HepG2 (cell line): Measurements from ENCODE around the gene PBX1. TPM values are rescaled to one million over a fixed set of nuclear protein-coding genes. Genes with fewer than 3 reads are reported as not detected.

Experiments
- ATAC-seq: fragments of 200-7000 bp; cut with Tn5 transposase; 3 replicates; pipeline ENCODE4 v1.9.1; 2020; ENCODE audit warnings: mild to moderate bottlenecking, moderate library complexity
- BruUV-seq: library from RNA; stranded (reverse); fragments of 400-500 nt; replicated peaks from 2 replicates; lab custom pipeline; 2021; lab: Mats Ljungman, UMichigan
- CTCF ChIA-PET: fragments of 300-600 bp; formaldehyde crosslinking; extraction: SDS; loops from one replicate; lab custom pipeline; 2021; ENCODE audit warnings: low total read pairs, inconsistent platforms, low intra/inter-chr PET ratio; lab: Yijun Ruan, JAX
- POLR2A ChIA-PET: fragments of 350-600 bp; sonication (Branson Sonifier 250); formaldehyde crosslinking; loops from one replicate; lab custom pipeline; 2020; ENCODE audit warnings: antibody characterized with exemption, inconsistent platforms; lab: Yijun Ruan, JAX
- DNase-seq: peaks from one replicate; pipeline ENCODE4 v3.0.0-alpha.2; 2015; ENCODE audit warnings: low spot score
- FAIRE-seq: peaks from 3 replicates; lab custom pipeline; 2011; peaks lifted over from hg19 to GRCh38; lab: Jason Lieb, UNC
- H2AFZ ChIP-seq: one replicate; pipeline ENCODE4 v1.6.1; 2011; ENCODE audit warnings: low read length, inconsistent platforms
- H3K27ac ChIP-seq: fragments of 300-600 bp; 3 replicates; pipeline ENCODE4 v1.8.0; 2011; ENCODE audit warnings: mixed run types, mild to moderate bottlenecking, mixed read lengths, low read length, inconsistent platforms; ENCODE audit not compliant: insufficient read depth; ENCODE audit errors: extremely low read length
- H3K27me3 ChIP-seq, 2 experiments: fragments of 200-600 bp in 1 of 2; 2 replicates in 1 of 2; 3 replicates in 1 of 2; pipeline versions ENCODE4 v1.6.0 to v1.8.0; 2011; ENCODE audit warnings: low read length in 2 of 2, mild to moderate bottlenecking in 2 of 2, moderate library complexity in 2 of 2, inconsistent platforms in 1 of 2; ENCODE audit not compliant: insufficient read depth in 2 of 2, control insufficient read depth in 1 of 2
- H3K36me3 ChIP-seq, 2 experiments: fragments of 200-600 bp in 1 of 2; replicated peaks in 1 of 2; 2 replicates in 1 of 2; 3 replicates in 1 of 2; pipeline versions ENCODE4 v1.5.1 to v1.8.0; 2011; ENCODE audit warnings: low read length in 2 of 2, inconsistent platforms in 1 of 2; ENCODE audit not compliant: insufficient read depth in 2 of 2, control insufficient read depth in 1 of 2
- H3K4me1 ChIP-seq: 2 replicates; pipeline ENCODE4 v1.5.1; 2012; ENCODE audit warnings: low read length, inconsistent platforms; ENCODE audit not compliant: insufficient read depth
- H3K4me2 ChIP-seq: 2 replicates; pipeline ENCODE4 v1.6.0; 2011; ENCODE audit warnings: low read depth, low read length, inconsistent platforms
- H3K4me3 ChIP-seq, 3 experiments: fragments of 200-600 bp in 1 of 3; sonication (generic), shearing (Covaris generic) in 1 of 3; replicated peaks in 1 of 3; 2 replicates each; pipeline ENCODE4 v1.5.1; 2011 to 2016; ENCODE audit warnings: low read length in 3 of 3, inconsistent platforms in 2 of 3, low read depth in 2 of 3, mild to moderate bottlenecking in 2 of 3, control low read depth in 1 of 3, mixed read lengths in 1 of 3; ENCODE audit not compliant: insufficient read depth in 1 of 3
- H3K79me2 ChIP-seq: one replicate; pipeline ENCODE4 v1.6.1; 2011; ENCODE audit warnings: low read length, inconsistent platforms; ENCODE audit not compliant: insufficient read depth
- H3K9ac ChIP-seq: 2 replicates; pipeline ENCODE4 v1.6.0; 2011; ENCODE audit warnings: mild to moderate bottlenecking, low read depth, low read length, inconsistent platforms; ENCODE audit not compliant: insufficient read depth
- H3K9me3 ChIP-seq: 2 replicates; pipeline ENCODE4 v1.5.1; 2012; ENCODE audit warnings: mild to moderate bottlenecking, low read length
- H4K20me1 ChIP-seq: 2 replicates; pipeline ENCODE4 v1.6.0; 2011; ENCODE audit warnings: inconsistent platforms, mild to moderate bottlenecking, low read length, moderate library complexity; ENCODE audit not compliant: insufficient read depth
- ARNT ChIP-seq: fragments of 450-650 bp; IDR thresholded peaks from 2 replicates; pipeline ENCODE4 v1.6.1; 2017
- HNF4A ChIP-seq: sonication (generic); formaldehyde crosslinking; IDR thresholded peaks from 2 replicates; pipeline ENCODE4 v1.4.0; 2020; ENCODE audit warnings: missing genetic modification reagents
- PHF21A ChIP-seq: sonication (generic); formaldehyde crosslinking; IDR thresholded peaks from 2 replicates; pipeline ENCODE4 v1.5.0; 2020; ENCODE audit warnings: mild to moderate bottlenecking, missing genetic modification reagents
- PRMT3 ChIP-seq: sonication (generic); formaldehyde crosslinking; IDR thresholded peaks from 2 replicates; pipeline ENCODE4 v1.8.1; 2022; ENCODE audit warnings: low read depth, mild to moderate bottlenecking, moderate library complexity, missing genetic modification reagents, borderline replicate concordance
- SMAD1 ChIP-seq: sonication (generic); formaldehyde crosslinking; IDR thresholded peaks from 2 replicates; pipeline ENCODE4 v1.4.0; 2020; ENCODE audit warnings: missing genetic modification reagents, low read depth, mild to moderate bottlenecking, borderline replicate concordance
- SRSF4 ChIP-seq: fragments of 200-400 bp; formaldehyde crosslinking; IDR thresholded peaks from one replicate; pipeline ENCODE4 v1.6.1; 2018; ENCODE audit warnings: mild to moderate bottlenecking, low read depth, low read length, moderate library complexity; ENCODE audit not compliant: poor library complexity, severe bottlenecking
- ZNF768 ChIP-seq: sonication (generic); formaldehyde crosslinking; IDR thresholded peaks from 2 replicates; pipeline ENCODE4 v1.4.0; 2020; ENCODE audit warnings: missing genetic modification reagents
- WGBS: methylation state at CpG from one replicate; pipeline ENCODE4 v1.1.6; 2017; ENCODE audit warnings: low lambda C conversion rate; 5-methylcytosine and 5-hydroxymethylcytosine counted together
- in situ Hi-C: cut with HindIII; loops from 2 replicates; pipeline ENCODE4 v1.10.0; 2017; ENCODE audit warnings: low pct_unique_long_range_greater_than_20kb; ENCODE audit not compliant: extremely low pct_ligation_motif_present
- intact Hi-C: fragments of 100-400 bp; cut with micrococcal nuclease; formaldehyde crosslinking; loops from one replicate; pipeline ENCODE4 v1.10.0; 2022; ENCODE audit not compliant: unreplicated experiment
- polyA plus RNA-seq, 8 experiments: library from polyadenylated mRNA; depleted of rRNA in 3 of 8; stranded (reverse) in 7 of 8; unstranded in 1 of 8; fragments of >200 nt; fragmentation: Illumina TruSeq in 4 of 8; extraction: Trizol in 4 of 8; gene quantifications; 2 replicates each; pipeline versions ENCODE4 v1.2.1 to v1.2.3, GENCODE V29; 2011 to 2016; ENCODE audit warnings: low read depth in 4 of 8, missing spikeins in 1 of 8, mixed read lengths in 1 of 8; ENCODE audit not compliant: insufficient read depth in 1 of 8
- total RNA-seq, 5 experiments: library from RNA; depleted of rRNA; stranded (reverse); fragments of >200 nt; fragmentation: Illumina TruSeq; extraction: Trizol; gene quantifications; 2 replicates each; pipeline ENCODE4 v1.2.3, GENCODE V29; 2016; ENCODE audit warnings: low read depth in 1 of 5
- TF ChIP-seq, protein P1 (sequence below): sonication (generic); formaldehyde crosslinking; IDR thresholded peaks from 2 replicates; pipeline ENCODE4 v1.4.0; 2020; ENCODE audit warnings: low read depth, mild to moderate bottlenecking, missing genetic modification reagents
- TF ChIP-seq, protein P2 (sequence below): sonication (generic); formaldehyde crosslinking; IDR thresholded peaks from 2 replicates; pipeline ENCODE4 v1.4.0; 2020; ENCODE audit warnings: low read depth, missing genetic modification reagents
- TF ChIP-seq, protein P3 (sequence below): IDR thresholded peaks from 2 replicates; pipeline ENCODE4 v1.6.1; 2016; ENCODE audit warnings: mild to moderate bottlenecking

The PBX1 gene
- total and polyA plus RNA-seq, 2 of the 13 experiments (the other 11 are each of a cell fraction or from before 2014, with no cell fraction given): 0.24 TPM; not detected in 1

DNA sequence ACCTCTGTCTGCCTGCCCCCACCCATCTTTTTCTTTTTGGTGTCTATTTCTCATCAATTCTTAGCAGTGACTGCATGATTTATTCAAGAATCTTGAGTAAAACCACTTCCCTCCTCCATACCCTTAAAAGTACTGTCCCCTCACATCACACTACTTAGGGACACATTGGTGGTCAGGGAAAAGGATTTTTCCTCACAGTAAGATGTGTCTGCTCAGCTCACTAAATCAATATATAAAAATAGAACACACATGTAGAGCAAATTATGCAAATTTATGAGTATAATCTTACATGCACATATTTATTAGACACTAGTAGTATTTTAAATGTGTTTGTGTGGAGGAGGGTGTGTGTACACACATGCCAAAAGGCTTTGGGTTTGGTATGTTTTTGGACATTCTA lies 202.0 kb downstream of the PBX1 start:
- H3K27ac ChIP-seq: no peak overlapping the region
- intact Hi-C loops: no loop called here
- DNase-seq (no peak), FAIRE-seq (no peak), ATAC-seq (no peak)
- TF ChIP-seq, protein P1, sequence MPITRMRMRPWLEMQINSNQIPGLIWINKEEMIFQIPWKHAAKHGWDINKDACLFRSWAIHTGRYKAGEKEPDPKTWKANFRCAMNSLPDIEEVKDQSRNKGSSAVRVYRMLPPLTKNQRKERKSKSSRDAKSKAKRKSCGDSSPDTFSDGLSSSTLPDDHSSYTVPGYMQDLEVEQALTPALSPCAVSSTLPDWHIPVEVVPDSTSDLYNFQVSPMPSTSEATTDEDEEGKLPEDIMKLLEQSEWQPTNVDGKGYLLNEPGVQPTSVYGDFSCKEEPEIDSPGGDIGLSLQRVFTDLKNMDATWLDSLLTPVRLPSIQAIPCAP: no peak
- TF ChIP-seq HNF4A (CRISPR knock-in tag) (no peak), SRSF4 (no peak)
- no peaks in the 10 kb centered on the region for H3K9me3 ChIP-seq
- H3K36me3 ChIP-seq: no peaks in the 10 kb centered on the region
- BruUV-seq: no TSS peak
- POLR2A ChIA-PET: no interaction called here
- CTCF ChIA-PET: no interaction called here
- no peaks in the 10 kb centered on the region for H3K79me2 ChIP-seq
- no peak overlapping the region for H2AFZ ChIP-seq
- H3K27me3 ChIP-seq: no peaks in the 10 kb centered on the region
- no peak overlapping the region for H3K4me2 ChIP-seq
- no peak overlapping the region for H3K4me3 ChIP-seq
- no peak overlapping the region for H3K9ac ChIP-seq
- no peaks in the 10 kb centered on the region for H4K20me1 ChIP-seq
- H3K4me1 ChIP-seq: no peaks in the 10 kb centered on the region
- in situ Hi-C loops: no loop called here

DNA sequence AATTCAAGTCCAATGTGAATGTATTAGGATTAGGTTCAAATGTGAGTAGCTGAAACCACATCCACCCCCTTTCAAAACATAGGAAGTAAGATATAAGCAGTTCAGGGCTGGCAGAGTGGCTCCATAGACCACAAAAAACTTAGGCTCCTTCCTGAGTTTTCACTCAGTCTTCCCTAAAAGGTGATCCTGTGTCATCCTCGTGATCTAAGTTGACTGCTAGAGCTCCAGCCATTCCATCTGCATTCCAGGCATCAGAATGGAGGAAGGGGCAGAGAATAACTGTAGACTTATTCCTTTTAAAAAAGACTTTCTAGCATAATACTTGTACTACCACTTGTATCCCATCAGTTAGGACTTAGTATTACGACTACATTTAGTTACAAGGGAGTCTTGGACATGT lies 204.1 kb downstream of the PBX1 start:
- in situ Hi-C loops: no loop called here
- no peaks in the 10 kb centered on the region for H3K27me3 ChIP-seq
- no peaks in the 10 kb centered on the region for H3K9me3 ChIP-seq
- no peak for FAIRE-seq
- H3K4me1 ChIP-seq: no peaks in the 10 kb centered on the region
- no peak overlapping the region for H3K27ac ChIP-seq
- H3K4me3 ChIP-seq: no peak overlapping the region
- no peak overlapping the region for H3K9ac ChIP-seq
- H3K4me2 ChIP-seq: no peak overlapping the region
- H2AFZ ChIP-seq: no peak overlapping the region
- WGBS: 0% methylated on average over 2 of the region's 2 CpGs
- POLR2A ChIA-PET: no interaction called here
- intact Hi-C loops: no loop called here
- no peaks in the 10 kb centered on the region for H4K20me1 ChIP-seq
- H3K79me2 ChIP-seq: no peaks in the 10 kb centered on the region
- TF ChIP-seq, protein P2, sequence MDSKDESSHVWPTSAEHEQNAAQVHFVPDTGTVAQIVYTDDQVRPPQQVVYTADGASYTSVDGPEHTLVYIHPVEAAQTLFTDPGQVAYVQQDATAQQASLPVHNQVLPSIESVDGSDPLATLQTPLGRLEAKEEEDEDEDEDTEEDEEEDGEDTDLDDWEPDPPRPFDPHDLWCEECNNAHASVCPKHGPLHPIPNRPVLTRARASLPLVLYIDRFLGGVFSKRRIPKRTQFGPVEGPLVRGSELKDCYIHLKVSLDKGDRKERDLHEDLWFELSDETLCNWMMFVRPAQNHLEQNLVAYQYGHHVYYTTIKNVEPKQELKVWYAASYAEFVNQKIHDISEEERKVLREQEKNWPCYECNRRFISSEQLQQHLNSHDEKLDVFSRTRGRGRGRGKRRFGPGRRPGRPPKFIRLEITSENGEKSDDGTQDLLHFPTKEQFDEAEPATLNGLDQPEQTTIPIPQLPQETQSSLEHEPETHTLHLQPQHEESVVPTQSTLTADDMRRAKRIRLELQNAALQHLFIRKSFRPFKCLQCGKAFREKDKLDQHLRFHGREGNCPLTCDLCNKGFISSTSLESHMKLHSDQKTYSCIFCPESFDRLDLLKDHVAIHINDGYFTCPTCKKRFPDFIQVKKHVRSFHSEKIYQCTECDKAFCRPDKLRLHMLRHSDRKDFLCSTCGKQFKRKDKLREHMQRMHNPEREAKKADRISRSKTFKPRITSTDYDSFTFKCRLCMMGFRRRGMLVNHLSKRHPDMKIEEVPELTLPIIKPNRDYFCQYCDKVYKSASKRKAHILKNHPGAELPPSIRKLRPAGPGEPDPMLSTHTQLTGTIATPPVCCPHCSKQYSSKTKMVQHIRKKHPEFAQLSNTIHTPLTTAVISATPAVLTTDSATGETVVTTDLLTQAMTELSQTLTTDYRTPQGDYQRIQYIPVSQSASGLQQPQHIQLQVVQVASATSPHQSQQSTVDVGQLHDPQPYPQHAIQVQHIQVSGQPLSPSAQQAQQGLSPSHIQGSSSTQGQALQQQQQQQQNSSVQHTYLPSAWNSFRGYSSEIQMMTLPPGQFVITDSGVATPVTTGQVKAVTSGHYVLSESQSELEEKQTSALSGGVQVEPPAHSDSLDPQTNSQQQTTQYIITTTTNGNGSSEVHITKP (CRISPR knock-in tag): no peak
- TF ChIP-seq SMAD1 (CRISPR knock-in tag) (no peak), ZNF768 (CRISPR knock-in tag) (no peak), ARNT (no peak), PRMT3 (CRISPR knock-in tag) (no peak), PHF21A (CRISPR knock-in tag) (no peak)
- TF ChIP-seq, protein P3, sequence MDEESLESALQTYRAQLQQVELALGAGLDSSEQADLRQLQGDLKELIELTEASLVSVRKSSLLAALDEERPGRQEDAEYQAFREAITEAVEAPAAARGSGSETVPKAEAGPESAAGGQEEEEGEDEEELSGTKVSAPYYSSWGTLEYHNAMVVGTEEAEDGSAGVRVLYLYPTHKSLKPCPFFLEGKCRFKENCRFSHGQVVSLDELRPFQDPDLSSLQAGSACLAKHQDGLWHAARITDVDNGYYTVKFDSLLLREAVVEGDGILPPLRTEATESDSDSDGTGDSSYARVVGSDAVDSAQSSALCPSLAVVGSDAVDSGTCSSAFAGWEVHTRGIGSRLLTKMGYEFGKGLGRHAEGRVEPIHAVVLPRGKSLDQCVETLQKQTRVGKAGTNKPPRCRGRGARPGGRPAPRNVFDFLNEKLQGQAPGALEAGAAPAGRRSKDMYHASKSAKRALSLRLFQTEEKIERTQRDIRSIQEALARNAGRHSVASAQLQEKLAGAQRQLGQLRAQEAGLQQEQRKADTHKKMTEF (CRISPR knock-in tag): no peak
- BruUV-seq: no TSS peak
- CTCF ChIA-PET: no interaction called here
- DNase-seq: no peak
- H3K36me3 ChIP-seq: no peaks in the 10 kb centered on the region
- no peak for ATAC-seq
